GM12874 (cell line): ENCODE results near the gene TNS4.

ENCODE experiments used
- TF ChIP-seq, protein P1 (sequence below): IDR thresholded peaks from 2 replicates; pipeline ENCODE4 v1.5.1; 2011; ENCODE audit warnings: low read depth, mild to moderate bottlenecking, control low read depth, low read length, moderate library complexity; ENCODE audit not compliant: insufficient read depth

TNS4 gene

DNA sequence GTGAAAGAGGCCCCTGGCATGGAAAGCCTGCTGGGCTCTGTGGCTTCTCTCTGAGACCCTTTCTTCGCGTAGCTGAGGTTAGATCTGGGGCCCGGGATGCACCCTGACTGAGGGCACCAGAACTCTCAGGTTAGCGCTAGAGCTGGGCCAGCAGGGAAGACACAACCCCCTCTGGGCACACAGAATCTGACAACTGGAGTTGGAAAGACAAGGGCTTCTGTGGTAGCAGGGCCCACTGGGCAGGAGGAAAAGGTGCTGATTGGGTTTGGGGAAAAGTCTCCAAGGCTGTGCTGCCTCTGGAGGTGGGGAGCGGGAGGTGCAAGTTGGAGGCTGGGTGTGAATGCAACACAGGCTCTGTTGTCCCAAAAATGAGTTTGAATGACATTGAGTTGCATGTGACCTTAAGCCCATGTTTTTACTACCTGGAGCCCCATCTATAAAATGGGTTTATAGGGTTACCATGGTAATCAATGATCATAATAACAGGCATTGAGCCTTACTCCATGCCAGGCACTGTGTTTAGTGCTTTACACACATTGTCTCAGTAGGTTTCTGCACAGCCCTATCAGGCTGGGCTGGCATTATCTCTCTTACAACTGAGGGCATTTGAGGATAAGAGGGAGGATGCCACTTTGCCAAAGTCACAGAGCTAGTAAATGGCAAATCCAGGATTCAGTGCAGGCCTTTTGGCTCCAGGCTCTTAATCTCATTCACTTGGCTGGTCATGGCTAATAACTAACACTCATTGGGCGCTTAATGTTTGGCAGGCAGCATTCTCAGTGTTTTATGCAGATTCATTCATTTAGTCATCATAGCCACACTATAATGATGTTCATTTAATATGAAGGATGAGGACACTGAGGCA, 67.6 kb downstream of the TNS4 start:
- TF ChIP-seq, protein P1, sequence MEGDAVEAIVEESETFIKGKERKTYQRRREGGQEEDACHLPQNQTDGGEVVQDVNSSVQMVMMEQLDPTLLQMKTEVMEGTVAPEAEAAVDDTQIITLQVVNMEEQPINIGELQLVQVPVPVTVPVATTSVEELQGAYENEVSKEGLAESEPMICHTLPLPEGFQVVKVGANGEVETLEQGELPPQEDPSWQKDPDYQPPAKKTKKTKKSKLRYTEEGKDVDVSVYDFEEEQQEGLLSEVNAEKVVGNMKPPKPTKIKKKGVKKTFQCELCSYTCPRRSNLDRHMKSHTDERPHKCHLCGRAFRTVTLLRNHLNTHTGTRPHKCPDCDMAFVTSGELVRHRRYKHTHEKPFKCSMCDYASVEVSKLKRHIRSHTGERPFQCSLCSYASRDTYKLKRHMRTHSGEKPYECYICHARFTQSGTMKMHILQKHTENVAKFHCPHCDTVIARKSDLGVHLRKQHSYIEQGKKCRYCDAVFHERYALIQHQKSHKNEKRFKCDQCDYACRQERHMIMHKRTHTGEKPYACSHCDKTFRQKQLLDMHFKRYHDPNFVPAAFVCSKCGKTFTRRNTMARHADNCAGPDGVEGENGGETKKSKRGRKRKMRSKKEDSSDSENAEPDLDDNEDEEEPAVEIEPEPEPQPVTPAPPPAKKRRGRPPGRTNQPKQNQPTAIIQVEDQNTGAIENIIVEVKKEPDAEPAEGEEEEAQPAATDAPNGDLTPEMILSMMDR, result peak; percentile 75

DNA sequence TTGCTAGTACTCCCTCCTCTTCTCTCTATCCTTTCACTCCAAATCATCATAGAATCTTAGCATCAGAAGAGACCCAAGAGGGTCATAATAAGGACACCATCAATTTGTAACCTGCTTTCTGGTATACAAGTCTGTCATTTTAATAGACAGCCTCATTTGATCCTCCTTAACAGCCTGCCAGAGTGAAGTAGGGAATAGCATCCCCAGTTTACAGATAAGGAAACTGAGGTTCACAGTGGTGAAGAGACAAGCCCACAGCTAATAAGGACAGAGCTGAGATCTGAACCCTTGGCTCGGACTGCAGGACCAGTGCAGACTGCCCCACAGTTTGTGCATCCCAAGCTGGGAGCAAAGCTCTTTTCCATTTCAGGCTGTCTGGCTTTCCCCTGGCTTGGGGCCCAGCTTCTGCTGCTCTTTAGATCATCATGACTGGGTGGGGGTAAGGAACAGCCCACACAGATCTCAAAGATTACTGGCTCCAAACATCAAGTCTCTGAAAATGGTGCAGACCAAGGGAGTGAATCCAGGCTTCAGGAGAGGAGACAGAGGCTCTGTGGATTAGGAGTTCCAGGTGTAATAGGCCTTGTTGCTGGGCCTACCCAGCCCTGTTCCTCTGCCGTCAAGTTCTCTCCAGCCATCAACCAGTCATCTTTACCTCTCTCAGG, 68.4 kb downstream of the TNS4 start:
- TF ChIP-seq, protein P1, result no peak

DNA sequence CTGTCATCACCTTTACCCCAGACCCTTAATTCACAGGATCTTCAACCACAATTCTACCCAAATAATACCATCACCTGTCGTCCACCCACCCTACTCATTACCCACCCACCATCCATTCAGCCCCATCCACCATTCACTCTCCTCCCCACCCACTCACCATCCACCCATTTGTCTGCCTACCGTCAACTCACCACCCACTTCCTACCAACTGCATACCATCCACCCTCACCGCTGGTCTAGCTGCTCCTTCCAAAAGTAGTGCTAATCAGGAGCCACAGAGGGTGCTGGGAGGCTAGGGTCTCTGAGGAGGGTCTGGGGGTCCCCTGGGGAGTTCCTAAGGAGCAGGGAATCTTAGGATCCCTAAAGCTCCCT, 70.2 kb downstream of the TNS4 start:
- TF ChIP-seq, protein P1, result no peak

DNA sequence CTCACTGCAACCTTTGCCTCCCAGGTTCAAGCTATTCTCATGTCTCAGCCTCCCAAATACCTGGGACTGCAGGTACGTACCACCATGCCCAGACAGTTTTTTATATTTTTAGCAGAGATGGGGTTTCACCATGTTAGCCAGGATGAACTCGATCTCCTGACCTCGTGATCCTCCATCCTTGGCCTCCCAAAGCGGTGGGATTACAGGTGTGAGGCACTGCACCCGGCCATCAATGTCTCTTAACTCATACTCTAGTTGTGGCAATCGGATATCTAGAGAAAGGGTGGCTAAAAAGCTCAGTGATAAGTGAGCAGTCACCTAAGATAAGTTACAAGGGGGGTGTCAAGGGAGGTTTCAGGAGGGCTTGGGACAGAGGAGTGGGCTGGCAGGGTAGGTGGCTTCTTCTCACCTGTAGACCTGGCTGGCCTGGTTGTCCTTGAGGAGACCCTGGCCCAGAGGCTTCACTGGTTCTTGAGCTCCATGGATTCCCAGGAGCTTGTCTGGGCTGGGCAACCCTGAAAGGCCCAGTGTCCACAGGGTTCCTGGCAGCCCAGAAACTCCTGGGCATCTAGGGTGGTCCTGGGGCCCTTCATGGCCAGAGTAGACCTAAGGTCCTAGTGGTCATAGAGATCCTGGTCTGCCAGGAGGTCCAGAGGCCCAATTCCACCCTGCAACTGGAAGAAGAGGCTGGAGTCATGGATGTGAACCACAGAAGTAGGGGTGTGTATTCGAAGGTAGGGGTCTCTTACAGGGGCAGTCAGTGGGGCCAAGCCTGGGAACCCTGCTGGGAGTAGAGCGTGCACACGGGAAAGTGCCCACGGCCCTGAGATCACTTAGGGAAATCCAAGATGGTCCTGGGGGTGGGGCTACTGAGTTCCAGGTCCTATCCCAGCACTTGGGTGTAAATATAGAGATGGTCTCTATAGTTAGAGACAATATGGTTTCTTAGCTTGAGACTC, 70.9 kb downstream of the TNS4 start:
- TF ChIP-seq, protein P1, result no peak

DNA sequence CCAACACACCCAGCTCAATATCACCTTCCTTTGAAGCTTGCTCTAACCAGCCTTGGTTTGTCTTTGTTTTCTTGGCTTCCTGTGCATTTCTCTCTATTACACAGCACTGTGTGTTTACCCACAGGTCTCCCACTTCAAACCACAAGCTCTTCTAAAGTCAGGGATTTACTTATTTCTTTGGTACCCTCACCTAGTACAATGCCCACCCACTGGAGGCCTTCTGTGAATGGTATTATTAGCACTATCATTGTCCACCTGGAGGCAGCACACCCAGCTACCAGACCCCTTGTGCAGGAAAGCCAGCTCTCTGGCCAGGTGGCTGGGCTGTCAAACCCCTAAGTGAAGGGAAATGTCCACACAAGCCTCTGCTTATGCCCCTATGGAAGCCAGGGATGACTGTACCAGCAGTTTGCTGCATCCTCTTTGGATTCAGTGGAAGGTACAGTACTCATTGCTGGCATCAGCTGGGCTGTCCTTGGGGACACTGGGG, 74.4 kb downstream of the TNS4 start:
- TF ChIP-seq, protein P1, result no peak
